Ecto neural progenitor cell (in vitro differentiated cells): ENCODE results near the gene ACR.

Source experiments
- DNase-seq: peaks from one replicate; pipeline ENCODE4 v3.0.0-alpha.2; 2018; ENCODE audit warnings: low spot score

Gene ACR

DNA sequence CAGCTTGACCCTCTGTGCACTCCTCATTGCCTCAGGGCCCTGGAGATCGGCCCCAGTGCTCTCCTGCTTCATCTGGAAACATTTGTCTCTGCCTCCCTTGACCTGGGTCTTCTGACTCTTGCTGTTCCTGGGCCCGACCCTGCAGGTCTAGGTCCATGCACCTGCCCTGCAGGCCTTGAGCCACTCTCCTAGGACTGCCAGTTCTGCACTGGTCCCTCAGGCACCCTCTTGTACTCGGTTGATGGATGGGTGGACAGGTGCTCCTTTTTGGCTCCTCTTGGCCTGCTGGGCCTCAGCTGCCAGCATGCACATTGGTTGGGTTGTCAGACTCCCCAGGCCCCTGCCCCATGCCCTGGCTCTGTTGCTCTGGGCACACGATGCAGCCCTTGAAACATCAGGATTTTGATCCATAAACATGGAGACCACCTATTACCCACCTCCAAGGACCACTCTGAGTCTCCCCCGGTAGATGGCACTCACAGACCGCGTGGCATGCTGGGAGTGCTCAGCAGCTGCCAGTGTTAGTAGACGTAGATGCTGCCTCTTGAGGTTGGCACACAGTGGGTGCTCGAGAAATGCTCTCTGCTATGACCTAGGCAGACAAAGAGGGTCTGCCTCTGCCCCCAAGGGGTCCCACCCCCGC is 20.2 kb upstream of the ACR start:
- no peak for DNase-seq

DNA sequence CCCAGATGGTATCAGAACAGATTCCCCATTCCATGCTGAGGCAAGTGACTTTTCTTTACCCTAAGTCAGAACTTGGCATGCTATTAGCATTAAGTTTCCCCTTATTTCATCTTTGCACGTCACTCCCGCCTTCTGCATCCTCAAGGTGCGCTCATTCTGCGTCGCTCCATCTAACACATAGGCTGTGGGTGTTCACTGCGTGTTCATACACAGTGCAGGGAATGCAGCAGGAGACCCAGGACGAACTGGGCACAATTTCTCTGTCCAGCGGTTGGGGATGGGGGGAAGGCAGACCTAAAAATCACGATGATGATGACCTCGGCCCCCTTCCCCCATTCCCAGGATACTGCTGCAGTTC is 19.7 kb upstream of the ACR start:
- DNase-seq: no peak

DNA sequence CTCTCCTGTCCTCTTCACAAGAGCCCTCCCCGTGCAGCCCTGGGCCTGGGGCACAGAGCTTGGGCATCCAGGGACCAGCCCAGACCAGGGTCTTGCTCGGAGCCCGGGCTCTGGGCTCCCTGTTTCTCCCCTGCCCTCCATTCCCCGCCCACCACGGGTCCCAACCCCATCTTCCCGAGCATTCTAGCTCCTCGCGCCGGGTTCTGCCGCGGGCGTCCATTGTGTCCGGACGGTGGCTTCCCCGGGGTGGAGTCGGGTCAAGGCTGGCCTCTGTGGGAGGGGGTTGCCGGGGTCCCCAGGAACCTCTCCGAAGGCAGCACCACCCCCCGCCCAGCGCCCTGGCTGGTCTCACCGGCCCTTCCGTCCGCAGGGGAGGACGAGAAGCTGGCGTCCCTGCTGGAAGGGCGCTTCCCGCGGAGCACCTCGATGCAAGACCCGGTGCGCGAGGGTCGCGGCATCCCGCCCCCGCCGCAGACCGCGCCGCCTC is 18.1 kb upstream of the ACR start:
- no peak for DNase-seq

DNA sequence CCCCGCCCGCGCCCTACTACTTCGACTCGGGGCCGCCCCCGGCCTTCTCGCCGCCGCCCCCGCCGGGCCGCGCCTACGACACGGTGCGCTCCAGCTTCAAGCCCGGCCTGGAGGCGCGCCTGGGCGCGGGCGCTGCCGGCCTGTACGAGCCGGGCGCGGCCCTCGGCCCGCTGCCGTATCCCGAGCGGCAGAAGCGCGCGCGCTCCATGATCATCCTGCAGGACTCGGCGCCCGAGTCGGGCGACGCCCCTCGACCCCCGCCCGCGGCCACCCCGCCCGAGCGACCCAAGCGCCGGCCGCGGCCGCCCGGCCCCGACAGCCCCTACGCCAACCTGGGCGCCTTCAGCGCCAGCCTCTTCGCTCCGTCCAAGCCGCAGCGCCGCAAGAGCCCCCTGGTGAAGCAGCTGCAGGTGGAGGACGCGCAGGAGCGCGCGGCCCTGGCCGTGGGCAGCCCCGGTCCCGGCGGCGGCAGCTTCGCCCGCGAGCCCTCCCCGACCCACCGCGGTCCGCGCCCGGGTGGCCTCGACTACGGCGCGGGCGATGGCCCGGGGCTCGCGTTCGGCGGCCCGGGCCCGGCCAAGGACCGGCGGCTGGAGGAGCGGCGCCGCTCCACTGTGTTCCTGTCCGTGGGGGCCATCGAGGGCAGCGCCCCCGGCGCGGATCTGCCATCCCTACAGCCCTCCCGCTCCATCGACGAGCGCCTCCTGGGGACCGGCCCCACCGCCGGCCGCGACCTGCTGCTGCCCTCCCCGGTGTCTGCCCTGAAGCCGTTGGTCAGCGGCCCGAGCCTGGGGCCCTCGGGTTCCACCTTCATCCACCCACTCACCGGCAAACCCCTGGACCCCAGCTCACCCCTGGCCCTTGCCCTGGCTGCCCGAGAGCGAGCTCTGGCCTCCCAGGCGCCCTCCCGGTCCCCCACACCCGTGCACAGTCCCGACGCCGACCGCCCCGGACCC is 17.4 kb upstream of the ACR start:
- DNase-seq: no peak

DNA sequence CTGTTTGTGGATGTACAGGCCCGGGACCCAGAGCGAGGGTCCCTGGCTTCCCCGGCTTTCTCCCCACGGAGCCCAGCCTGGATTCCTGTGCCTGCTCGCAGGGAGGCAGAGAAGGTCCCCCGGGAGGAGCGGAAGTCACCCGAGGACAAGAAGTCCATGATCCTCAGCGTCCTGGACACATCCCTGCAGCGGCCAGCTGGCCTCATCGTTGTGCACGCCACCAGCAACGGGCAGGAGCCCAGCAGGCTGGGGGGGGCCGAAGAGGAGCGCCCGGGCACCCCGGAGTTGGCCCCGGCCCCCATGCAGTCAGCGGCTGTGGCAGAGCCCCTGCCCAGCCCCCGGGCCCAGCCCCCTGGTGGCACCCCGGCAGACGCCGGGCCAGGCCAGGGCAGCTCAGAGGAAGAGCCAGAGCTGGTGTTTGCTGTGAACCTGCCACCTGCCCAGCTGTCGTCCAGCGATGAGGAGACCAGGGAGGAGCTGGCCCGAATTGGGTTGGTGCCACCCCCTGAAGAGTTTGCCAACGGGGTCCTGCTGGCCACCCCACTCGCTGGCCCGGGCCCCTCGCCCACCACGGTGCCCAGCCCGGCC is 16.7 kb upstream of the ACR start:
- no peak for DNase-seq

DNA sequence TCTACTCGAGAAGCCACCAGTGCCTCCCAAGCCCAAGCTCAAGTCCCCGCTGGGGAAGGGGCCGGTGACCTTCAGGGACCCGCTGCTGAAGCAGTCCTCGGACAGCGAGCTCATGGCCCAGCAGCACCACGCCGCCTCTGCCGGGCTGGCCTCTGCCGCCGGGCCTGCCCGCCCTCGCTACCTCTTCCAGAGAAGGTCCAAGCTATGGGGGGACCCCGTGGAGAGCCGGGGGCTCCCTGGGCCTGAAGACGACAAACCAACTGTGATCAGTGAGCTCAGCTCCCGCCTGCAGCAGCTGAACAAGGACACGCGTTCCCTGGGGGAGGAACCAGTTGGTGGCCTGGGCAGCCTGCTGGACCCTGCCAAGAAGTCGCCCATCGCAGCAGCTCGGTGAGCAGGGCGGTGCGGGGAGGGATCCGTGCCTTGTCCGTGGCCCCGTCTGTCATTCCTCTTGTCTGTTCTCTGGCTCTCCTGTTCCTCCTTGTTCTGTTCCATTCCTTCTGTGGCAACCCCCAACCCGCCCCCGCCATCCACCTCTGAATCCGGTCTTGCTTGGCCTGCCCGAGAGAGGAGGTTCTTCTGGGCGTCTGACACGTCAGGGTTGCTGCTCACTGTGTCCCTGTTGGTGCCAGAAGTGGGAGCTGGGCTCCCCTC is 15.8 kb upstream of the ACR start:
- no peak for DNase-seq

DNA sequence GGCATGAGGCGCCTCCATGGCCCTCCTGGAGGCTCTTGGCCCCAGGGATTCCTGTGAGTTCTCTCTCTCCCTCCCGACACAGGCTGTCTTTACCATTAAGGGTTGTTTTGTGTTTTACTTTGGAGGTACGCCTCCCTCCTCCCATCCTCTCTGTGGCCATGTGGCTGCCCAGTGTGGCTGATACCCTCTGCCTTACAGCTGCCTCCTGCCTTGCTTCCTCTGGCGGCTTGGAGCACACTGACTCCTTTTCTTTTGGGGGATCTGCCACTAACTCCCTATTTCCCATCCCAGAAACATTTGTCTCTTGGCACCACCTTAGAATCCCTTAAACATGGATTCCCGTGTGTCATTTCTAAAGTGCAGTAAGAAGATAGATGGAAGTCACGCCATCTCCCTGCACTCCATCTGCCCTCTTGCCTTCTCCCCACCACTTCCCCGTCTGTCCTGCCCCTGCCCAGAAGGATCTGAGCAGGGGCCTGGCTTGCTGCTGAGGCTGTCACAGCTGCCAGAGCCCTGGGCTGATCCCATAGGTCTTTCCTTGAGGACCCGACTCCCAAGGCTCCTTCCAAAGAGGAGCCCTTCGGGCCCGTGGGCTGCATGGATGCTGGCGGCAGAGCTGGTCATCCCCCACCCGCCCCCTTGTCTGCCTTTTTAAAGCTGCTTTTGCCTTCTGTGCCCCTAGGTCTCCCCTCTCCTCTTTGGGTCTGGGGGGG is 15.1 kb upstream of the ACR start:
- DNase-seq: no peak

DNA sequence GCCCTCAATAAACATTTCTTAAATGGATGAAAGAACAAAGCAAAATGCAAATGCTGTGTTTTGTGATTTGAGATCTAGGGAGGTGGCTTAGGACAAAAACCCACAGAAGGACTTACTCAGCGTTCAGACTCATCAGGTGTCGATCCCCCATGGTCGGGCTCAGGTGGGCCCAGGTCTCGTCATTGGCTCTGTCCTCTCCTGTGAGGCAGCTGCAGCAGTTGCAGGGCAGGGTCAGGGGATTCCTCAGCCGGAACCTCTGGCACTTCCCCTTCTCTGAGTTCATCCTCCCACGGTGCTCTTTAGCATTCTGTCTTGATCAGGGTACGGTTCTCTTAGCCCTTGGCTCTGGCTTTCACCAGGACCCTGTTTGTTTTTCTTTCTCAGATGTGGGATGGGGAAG is 14.0 kb upstream of the ACR start:
- no peak for DNase-seq

DNA sequence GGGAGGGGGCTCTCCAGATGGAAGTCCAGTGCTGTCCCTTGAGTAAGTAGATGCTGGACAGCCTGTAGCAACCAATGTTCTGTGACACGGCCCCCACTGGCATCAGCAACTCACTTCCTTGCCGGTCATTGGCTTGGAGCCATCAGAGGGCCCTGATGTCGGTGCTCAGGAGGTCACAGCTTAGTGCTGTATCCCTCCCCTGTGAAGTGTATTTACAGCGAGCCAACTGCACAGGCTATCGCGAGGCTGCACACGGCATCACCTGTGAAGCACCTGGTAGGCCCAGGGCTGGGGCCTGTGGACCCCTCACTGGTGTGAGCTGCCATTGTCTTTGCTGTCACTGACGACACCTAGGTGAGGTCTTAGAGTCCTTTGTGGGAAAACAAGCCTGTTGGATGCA is 13.4 kb upstream of the ACR start:
- no peak for DNase-seq

DNA sequence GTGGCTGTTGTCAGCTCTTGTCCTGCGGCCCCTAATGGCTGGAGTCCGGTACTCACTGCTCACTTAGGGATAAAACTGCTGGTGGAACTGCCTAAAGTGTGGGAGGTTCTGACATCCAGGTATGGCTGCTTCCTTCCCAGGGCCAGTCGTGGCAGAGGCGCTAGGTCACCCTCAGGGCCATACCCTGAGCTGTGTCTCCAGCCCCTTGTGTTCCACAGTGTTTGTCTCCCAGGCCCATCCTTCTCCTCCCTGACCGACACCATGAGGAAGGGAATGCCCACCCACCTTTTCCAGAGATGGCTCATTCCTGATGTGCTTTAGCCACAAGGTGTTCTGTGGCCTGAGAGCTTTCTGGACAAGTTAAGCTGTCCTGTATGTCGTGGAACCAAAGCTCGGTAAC is 12.4 kb upstream of the ACR start:
- DNase-seq: no peak

DNA sequence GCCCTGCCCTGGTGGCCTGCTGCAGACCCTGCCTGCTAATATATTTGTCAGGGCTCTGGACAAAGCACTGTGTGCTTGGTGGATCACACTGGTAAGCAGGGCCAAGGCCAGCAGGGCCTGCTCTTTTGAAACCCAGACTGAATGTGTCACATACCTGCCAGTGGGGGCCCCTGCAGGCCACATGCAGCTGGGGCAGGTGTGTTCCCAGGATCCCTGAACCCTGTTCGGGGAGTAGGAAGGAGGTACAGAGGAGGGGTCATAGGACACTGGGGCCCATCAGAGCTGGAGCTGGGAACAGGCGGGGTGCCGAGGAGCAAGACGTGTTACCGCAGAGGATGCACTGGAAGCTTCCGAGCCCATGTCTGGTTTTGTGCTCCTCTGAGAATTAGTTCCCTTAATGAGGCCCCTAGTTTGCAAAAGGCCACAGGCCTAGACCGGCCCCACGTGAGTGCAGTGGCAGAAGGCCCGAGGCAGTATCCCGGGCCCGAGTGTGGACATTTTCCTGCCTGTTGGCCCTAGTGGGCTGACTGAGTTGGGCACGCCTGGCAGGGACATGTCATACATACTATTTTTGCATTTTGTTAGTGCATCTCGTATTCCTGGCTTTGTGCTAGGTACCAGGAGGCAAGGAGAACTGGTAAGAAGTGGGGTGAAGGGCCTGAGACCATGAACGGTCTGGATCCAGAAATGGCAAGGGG is 11.2 kb upstream of the ACR start:
- DNase-seq: no peak

DNA sequence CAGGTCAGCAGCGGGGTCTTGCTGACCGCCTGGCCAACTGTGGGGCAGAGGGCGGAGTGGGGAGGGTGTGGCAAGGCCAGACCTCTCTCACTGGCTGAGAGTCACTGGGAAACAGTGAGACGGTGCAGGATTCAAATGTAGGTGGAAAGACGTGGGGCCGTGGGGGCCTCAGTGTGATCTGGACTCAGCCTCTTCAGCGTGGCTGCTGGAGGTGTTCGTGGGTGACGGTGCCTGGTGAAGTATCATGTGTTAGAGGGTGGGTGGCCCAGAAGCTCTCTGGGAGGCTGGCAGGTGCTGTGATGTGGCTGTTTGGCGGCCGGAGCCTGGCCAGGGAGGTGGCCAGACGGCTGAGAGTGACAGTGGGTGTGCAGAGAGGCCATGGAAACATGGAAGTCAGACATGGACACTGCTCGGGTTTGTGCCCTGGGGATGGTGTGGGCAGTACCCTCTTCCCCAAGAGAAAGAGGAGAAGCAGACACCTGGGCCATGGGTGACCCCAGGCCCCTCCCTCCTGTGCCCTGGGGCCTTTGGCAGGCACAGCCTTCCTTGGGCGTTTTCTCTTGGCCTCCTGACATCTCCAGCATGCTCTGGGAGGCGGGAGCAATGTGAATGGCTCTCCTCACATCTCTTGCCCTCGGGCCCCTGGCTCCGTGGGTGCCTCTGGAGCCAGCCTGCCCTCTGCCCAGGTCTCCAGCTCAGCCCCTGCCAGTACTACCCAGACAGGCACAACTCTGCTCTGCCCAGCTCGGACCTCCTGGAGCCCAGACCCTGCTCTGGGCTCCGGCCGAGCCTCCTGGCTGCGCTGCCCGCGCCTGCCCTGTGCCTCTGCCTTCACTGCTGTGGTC is 10.1 kb upstream of the ACR start:
- no peak for DNase-seq

DNA sequence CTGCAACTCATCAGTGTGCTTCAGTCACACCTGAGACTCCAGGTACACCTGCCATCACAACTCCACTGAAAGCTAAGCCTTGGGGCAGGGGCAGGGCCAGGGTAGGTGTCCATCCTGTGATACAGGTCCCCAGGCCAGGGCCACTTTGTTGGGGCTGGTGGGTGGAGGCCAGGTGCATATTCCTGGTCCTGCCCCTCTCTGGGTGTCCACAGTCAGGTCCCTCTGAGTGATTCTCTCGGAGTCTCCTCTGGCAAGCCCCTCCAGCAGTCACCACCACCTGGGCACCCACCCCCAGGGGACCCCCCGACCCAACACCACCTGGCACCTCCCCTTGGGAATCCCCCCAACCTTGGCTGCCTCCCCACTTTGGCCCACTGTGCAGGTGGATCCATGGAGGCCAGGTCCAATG is 9.5 kb upstream of the ACR start:
- no peak for DNase-seq

DNA sequence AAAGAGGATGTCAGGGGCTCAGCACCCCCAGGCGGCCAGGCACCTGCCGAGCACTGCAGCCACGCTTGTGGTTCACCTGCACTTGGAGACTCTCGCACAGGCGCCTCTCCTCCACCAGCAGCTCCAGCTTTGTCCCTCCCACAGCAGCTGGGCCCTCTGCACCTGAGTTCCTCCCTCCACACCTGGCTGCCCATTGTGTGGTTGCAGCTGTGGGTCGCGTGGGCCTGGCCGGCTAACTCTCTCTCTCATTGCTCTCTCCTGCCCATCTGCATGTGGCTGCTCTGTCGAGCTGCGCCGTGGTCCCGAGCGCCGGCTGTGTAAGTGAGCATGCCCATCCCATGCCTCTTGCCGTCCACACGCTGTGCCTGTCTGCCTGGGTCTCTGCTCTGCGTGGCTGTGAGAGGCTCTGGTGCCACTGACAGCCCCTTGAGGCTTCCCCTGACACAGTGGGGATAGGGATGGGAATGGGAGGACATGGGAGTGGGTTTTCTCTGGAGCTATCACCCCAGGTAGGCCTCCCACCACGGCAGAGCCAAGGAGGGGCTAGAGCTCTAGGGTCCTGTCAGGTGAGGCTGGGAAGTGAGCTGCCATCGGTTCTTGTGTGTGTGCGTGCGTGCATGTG is 8.5 kb upstream of the ACR start:
- DNase-seq: no peak

DNA sequence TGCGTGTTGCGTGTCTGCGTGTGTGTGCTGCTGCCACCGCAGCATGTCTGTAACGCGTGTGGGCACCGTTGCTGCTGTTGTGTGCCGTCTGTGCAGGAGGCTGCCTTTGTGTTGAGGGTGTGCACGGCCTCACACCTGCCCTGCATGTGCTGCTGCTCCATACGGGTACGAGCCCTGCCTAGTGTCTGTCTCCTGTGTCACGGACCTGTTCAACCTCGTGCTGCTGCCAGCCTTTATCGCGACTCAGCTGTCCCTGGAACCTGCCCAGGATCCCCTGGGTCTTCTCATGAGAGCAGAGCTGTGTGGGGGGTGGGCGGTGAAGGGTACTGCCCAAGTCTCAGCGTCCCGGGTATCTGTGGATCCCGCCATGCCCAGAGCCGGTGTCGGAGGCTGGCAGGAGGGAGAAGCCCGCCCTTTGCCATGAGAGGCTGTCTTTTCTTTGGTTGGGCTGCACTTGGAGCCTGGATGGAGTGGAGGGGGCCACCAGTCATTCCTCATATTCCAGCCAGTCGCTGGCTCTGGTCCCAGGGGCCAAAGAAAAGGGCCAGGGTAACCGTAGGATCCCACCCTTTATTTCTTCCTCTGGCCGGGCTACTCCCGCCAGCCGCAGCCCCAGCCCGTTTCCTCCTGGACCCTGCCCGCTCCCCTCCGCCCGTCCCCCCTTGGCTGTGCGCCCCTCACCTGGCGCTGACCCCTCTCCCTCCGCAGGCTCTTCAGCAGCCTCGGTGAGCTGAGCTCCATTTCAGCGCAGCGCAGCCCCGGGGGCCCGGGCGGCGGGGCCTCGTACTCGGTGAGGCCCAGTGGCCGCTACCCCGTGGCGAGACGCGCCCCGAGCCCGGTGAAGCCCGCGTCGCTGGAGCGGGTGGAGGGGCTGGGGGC is 7.8 kb upstream of the ACR start:
- no peak for DNase-seq

DNA sequence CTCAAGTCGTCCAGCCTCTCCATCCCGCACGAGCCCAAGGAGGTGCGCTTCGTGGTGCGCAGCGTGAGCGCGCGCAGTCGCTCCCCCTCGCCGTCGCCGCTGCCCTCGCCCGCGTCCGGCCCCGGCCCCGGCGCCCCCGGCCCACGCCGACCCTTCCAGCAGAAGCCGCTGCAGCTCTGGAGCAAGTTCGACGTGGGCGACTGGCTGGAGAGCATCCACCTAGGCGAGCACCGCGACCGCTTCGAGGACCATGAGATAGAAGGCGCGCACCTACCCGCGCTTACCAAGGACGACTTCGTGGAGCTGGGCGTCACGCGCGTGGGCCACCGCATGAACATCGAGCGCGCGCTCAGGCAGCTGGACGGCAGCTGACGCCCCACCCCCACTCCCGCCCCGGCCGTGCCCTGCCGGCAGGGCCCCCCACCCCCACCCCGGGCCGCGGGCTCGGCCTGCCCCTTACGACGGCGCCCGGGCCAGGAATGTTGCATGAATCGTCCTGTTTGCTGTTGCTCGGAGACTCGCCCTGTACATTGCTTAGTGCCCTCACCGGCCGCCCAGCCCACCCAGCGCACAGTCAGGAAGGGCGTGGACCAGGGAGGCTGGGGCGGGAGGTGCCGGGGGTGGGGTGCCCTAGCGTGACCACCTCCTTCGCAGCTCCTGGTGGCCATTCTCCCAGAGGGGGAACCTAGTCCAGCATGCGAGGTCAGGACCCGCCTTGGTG is 6.9 kb upstream of the ACR start:
- no peak for DNase-seq

DNA sequence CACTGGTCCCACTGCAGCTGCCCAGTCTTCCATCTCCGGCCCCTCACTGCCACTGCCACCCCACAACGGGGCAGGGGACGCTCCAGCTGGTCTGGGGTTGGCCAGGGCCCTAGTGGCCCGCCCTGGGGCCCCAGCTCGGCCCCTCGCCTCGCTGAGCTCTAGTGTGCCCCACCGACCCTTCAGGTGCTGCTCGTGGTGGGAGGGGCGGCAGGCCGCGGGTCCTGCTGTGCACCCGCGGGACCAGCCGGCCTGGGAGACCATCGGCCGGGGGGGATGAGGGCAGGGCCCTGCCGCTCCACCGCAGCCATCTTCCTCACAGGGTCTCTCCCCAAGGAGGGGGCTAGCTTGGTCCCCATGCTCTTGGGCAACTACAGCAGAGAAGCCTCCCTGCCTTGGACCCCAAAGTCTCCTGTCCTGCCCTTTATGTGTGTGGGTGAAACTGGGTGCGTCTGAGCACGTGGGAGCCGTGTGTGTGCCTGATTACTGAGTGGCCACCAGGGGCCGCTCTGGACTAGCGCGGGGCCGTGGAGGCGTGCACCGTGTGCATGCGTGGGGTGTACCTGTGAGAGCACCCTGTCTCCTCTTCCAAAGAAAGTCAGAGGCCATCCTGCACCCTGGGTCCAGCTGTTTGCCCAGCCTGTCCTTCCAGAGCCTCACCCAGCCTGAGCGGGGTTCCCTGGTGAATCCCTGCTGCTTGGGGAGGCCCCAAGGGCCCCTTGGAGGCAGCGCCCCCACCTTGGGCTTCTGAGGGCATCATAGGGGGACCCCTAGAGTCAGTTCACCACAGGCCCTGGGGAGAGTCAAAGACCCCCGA is 6.0 kb upstream of the ACR start:
- DNase-seq: no peak
